Nucleus accumbens (tissue), 56 donors: Measurements from ENCODE around the gene DNAH10.
"Not testable (repeated sequence)": the region's sequence is repeated elsewhere in the genome, so short reads cannot be mapped to it uniquely, and the experiment has no call there.

Source experiments
- DNase-seq, 56 donors: peaks; one replicate each; lab custom pipeline; 2025; lab: John Stamatoyannopoulos, UW

DNAH10 gene

GRCh38 chr12:123788541-123788940 lies 26.4 kb downstream of the DNAH10 start:
- DNase-seq = no peak

GRCh38 chr12:123789422-123789821 lies 27.3 kb downstream of the DNAH10 start:
- not testable (repeated sequence) for DNase-seq

GRCh38 chr12:123790905-123791467 lies 28.9 kb downstream of the DNAH10 start:
- DNase-seq = no peak

GRCh38 chr12:123794027-123794426 lies 31.9 kb downstream of the DNAH10 start:
- DNase-seq = no peak

- no peak for DNase-seq
Observed at GRCh38 chr12:123798518-123798917, 36.4 kb downstream of the DNAH10 start.

- no peak for DNase-seq
Observed at GRCh38 chr12:123799227-123799626, 37.1 kb downstream of the DNAH10 start.

- DNase-seq = no peak
Observed at GRCh38 chr12:123801573-123802178, 39.6 kb downstream of the DNAH10 start.

GRCh38 chr12:123805173-123805572 lies 43.1 kb downstream of the DNAH10 start:
- DNase-seq = peak in 1 of 56 donors; percentile 6

- DNase-seq = no peak
Observed at GRCh38 chr12:123807002-123807401, 44.9 kb downstream of the DNAH10 start.

- no peak for DNase-seq
Observed at GRCh38 chr12:123807670-123808069, 45.6 kb downstream of the DNAH10 start.

- DNase-seq = peak in 8 of 56 donors; percentile 0 to 40 (median 6)
Observed at GRCh38 chr12:123808167-123808566, 46.1 kb downstream of the DNAH10 start.

GRCh38 chr12:123813349-123813748 lies 51.2 kb downstream of the DNAH10 start:
- DNase-seq = no peak

- DNase-seq = peak in 42 of 56 donors; percentile 2 to 67 (median 32)
Observed at GRCh38 chr12:123815968-123816367, 53.9 kb downstream of the DNAH10 start.

GRCh38 chr12:123816896-123817537 lies 54.9 kb downstream of the DNAH10 start:
- DNase-seq = no peak

- DNase-seq = no peak
Observed at GRCh38 chr12:123822804-123823203, 60.7 kb downstream of the DNAH10 start.

- DNase-seq = no peak
Observed at GRCh38 chr12:123828120-123828519, 66.0 kb downstream of the DNAH10 start.

- DNase-seq = no peak
Observed at GRCh38 chr12:123828854-123829547, 66.9 kb downstream of the DNAH10 start.

GRCh38 chr12:123829561-123829960 lies 67.5 kb downstream of the DNAH10 start:
- DNase-seq = no peak

GRCh38 chr12:123830675-123831074 lies 68.6 kb downstream of the DNAH10 start:
- DNase-seq = no peak

- no peak for DNase-seq
Observed at GRCh38 chr12:123832052-123832451, 70.0 kb downstream of the DNAH10 start.

GRCh38 chr12:123833830-123834229 lies 71.7 kb downstream of the DNAH10 start:
- DNase-seq = no peak
